H1 (cell line): Measurements from ENCODE around the gene CRYBG1. TPM values are rescaled to one million over a fixed set of nuclear protein-coding genes. Genes with fewer than 3 reads are reported as not detected.

ENCODE experiments used
- CTCF ChIA-PET: fragments of 300-600 bp; sonication (Branson Sonifier 250); formaldehyde crosslinking; loops from one replicate; lab custom pipeline; 2021; ENCODE audit not compliant: partially characterized antibody; lab: Charles Lee
- POLR2A ChIA-PET: fragments of 300-600 bp; sonication (Branson Sonifier 250); formaldehyde crosslinking; loops from one replicate; lab custom pipeline; 2021; ENCODE audit warnings: inconsistent platforms; ENCODE audit not compliant: partially characterized antibody; lab: Charles Lee
- DNase-seq, 2 experiments: peaks; one replicate each; pipeline versions ENCODE4 v3.0.0 to v3.0.0-alpha.2; 2010 to 2022; ENCODE audit warnings: low spot score in 2 of 2, low read depth in 1 of 2, mixed read lengths in 1 of 2
- FAIRE-seq: peaks from 2 replicates; lab custom pipeline; 2011; peaks lifted over from hg19 to GRCh38; lab: Jason Lieb, UNC
- H2AFZ ChIP-seq: 2 replicates; pipeline ENCODE4 v1.8.1; 2012; ENCODE audit warnings: low read length, inconsistent platforms
- H2AK5ac ChIP-seq: 2 replicates; pipeline ENCODE4 v1.6.1; 2013; ENCODE audit warnings: low read depth, low read length
- H2BK120ac ChIP-seq: replicated peaks from 2 replicates; pipeline ENCODE3; 2013; ENCODE audit warnings: low read depth, low read length, inconsistent platforms
- H2BK12ac ChIP-seq: 2 replicates; pipeline ENCODE4 v1.6.1; 2013; ENCODE audit warnings: low read depth, low read length
- H2BK15ac ChIP-seq: 2 replicates; pipeline ENCODE4 v1.6.1; 2013; ENCODE audit warnings: low read length
- H2BK20ac ChIP-seq: 2 replicates; pipeline ENCODE4 v1.6.1; 2013; ENCODE audit warnings: low read length
- H2BK5ac ChIP-seq: 2 replicates; pipeline ENCODE4 v1.6.1; 2013; ENCODE audit warnings: low read depth, low read length
- H3K14ac ChIP-seq: 2 replicates; pipeline ENCODE4 v1.6.1; 2013; ENCODE audit warnings: inconsistent platforms; ENCODE audit not compliant: insufficient read length
- H3K18ac ChIP-seq: 2 replicates; pipeline ENCODE4 v1.6.1; 2013; ENCODE audit warnings: low read length; ENCODE audit errors: extremely low read depth
- H3K23ac ChIP-seq: 2 replicates; pipeline ENCODE4 v1.6.1; 2013; ENCODE audit warnings: inconsistent platforms; ENCODE audit not compliant: insufficient read length
- H3K23me2 ChIP-seq: 2 replicates; pipeline ENCODE4 v1.6.1; 2013; ENCODE audit warnings: low read depth, low read length
- H3K27ac ChIP-seq: 2 replicates; pipeline ENCODE4 v1.6.1; 2011; ENCODE audit warnings: low read depth, low read length, inconsistent platforms
- H3K27me3 ChIP-seq, 4 experiments: replicated peaks in 1 of 4; 1 replicate in 1 of 4; 2 replicates in 3 of 4; pipeline versions ENCODE4 v1.6.1 to v1.8.1; 2011 to 2013; ENCODE audit warnings: low read length in 3 of 4, mild to moderate bottlenecking in 3 of 4, inconsistent platforms in 2 of 4, mixed read lengths in 2 of 4, moderate library complexity in 1 of 4; ENCODE audit not compliant: control insufficient read depth in 3 of 4, insufficient read depth in 3 of 4; ENCODE audit errors: extremely low read depth in 1 of 4
- H3K36me3 ChIP-seq, 4 experiments: 2 replicates each; pipeline versions ENCODE4 v1.6.1 to v1.8.1; 2011 to 2013; ENCODE audit warnings: mild to moderate bottlenecking in 4 of 4, low read length in 3 of 4, moderate library complexity in 2 of 4, control low read depth in 1 of 4, inconsistent platforms in 1 of 4; ENCODE audit not compliant: insufficient read depth in 4 of 4, control insufficient read depth in 2 of 4
- H3K4ac ChIP-seq: replicated peaks from 2 replicates; pipeline ENCODE3; 2013; ENCODE audit warnings: low read length, low read depth, mixed read lengths, inconsistent platforms; ENCODE audit not compliant: insufficient read length
- H3K4me1 ChIP-seq, 4 experiments: replicated peaks in 1 of 4; 1 replicate in 1 of 4; 2 replicates in 3 of 4; pipeline versions ENCODE4 v1.6.1 to v1.8.1; 2011 to 2013; ENCODE audit warnings: low read length in 3 of 4, inconsistent platforms in 2 of 4, mixed read lengths in 1 of 4; ENCODE audit not compliant: insufficient read depth in 4 of 4, control insufficient read depth in 3 of 4
- H3K4me2 ChIP-seq, 2 experiments: 2 replicates each; pipeline versions ENCODE4 v1.6.1 to v1.8.1; 2011 to 2013; ENCODE audit warnings: low read depth in 2 of 2, low read length in 2 of 2, control low read depth in 1 of 2, inconsistent platforms in 1 of 2, mild to moderate bottlenecking in 1 of 2; ENCODE audit not compliant: insufficient read depth in 1 of 2
- H3K4me3 ChIP-seq, 4 experiments: fragments of 200-600, 300-600 bp in 1 of 4; sonication (generic), shearing (Covaris generic), sonication (Bioruptor Twin) in 1 of 4; 2 replicates each; pipeline versions ENCODE4 v1.5.1 to v1.8.1; 2011 to 2016; ENCODE audit warnings: low read length in 4 of 4, low read depth in 3 of 4, control low read depth in 2 of 4, inconsistent platforms in 2 of 4, mild to moderate bottlenecking in 2 of 4, mixed read lengths in 1 of 4, moderate library complexity in 1 of 4; ENCODE audit not compliant: insufficient read depth in 2 of 4; ENCODE audit errors: extremely low read depth in 1 of 4
- H3K56ac ChIP-seq: replicated peaks from 2 replicates; pipeline ENCODE3; 2013; ENCODE audit warnings: low read depth, mild to moderate bottlenecking, mixed read lengths, low read length, inconsistent platforms; ENCODE audit not compliant: insufficient read length
- H3K79me1 ChIP-seq: 2 replicates; pipeline ENCODE4 v1.6.1; 2013; ENCODE audit warnings: low read depth, low read length, control low read depth
- H3K79me2 ChIP-seq, 2 experiments: 2 replicates each; pipeline versions ENCODE4 v1.6.1 to v1.8.1; 2012 to 2013; ENCODE audit warnings: low read length in 2 of 2, mild to moderate bottlenecking in 2 of 2, inconsistent platforms in 1 of 2; ENCODE audit not compliant: insufficient read depth in 2 of 2, control insufficient read depth in 1 of 2
- H3K9ac ChIP-seq, 4 experiments: replicated peaks in 1 of 4; 1 replicate in 1 of 4; 2 replicates in 3 of 4; pipeline versions ENCODE4 v1.6.1 to v1.8.1; 2011 to 2013; ENCODE audit warnings: low read depth in 3 of 4, low read length in 3 of 4, control low read depth in 2 of 4, mild to moderate bottlenecking in 2 of 4, moderate library complexity in 2 of 4, inconsistent platforms in 1 of 4; ENCODE audit errors: extremely low read depth in 1 of 4
- H3K9me3 ChIP-seq, 2 experiments: 2 replicates each; pipeline versions ENCODE4 v1.6.1 to v1.8.1; 2012 to 2013; ENCODE audit warnings: mild to moderate bottlenecking in 2 of 2, moderate library complexity in 2 of 2, control low read depth in 1 of 2, inconsistent platforms in 1 of 2, low read depth in 1 of 2, low read length in 1 of 2, mixed read lengths in 1 of 2; ENCODE audit not compliant: insufficient read depth in 2 of 2
- H4K20me1 ChIP-seq, 2 experiments: replicated peaks in 1 of 2; 2 replicates each; pipeline versions ENCODE3 to v1.8.1; 2011 to 2013; ENCODE audit warnings: inconsistent platforms in 2 of 2, low read length in 2 of 2, mild to moderate bottlenecking in 1 of 2; ENCODE audit not compliant: insufficient read depth in 2 of 2, control insufficient read depth in 1 of 2
- H4K5ac ChIP-seq: 2 replicates; pipeline ENCODE4 v1.6.1; 2013; ENCODE audit warnings: low read length, low read depth, mixed read lengths, inconsistent platforms; ENCODE audit not compliant: insufficient read length
- H4K8ac ChIP-seq: 2 replicates; pipeline ENCODE4 v1.8.0; 2013; ENCODE audit warnings: mild to moderate bottlenecking, moderate library complexity, low read length, inconsistent platforms; ENCODE audit not compliant: insufficient read depth; ENCODE audit errors: extremely low read depth
- H4K91ac ChIP-seq: replicated peaks from 2 replicates; pipeline ENCODE3; 2013; ENCODE audit warnings: low read length, mixed read lengths, inconsistent platforms; ENCODE audit not compliant: insufficient read length
- ATF2 ChIP-seq: IDR thresholded peaks from 2 replicates; pipeline ENCODE4 v1.6.1; 2012; ENCODE audit warnings: low read length, inconsistent platforms
- CTCF ChIP-seq, 3 experiments: IDR thresholded peaks; 1 replicate in 2 of 3; 2 replicates in 1 of 3; pipeline versions ENCODE4 v1.5.1 to v1.6.1; 2011; ENCODE audit warnings: low read length in 3 of 3, mild to moderate bottlenecking in 3 of 3, inconsistent platforms in 2 of 3, low read depth in 1 of 3, moderate library complexity in 1 of 3; ENCODE audit not compliant: insufficient read depth in 1 of 3; ENCODE audit errors: control extremely low read depth in 1 of 3
- HDAC6 ChIP-seq: IDR thresholded peaks from one replicate; pipeline ENCODE4 v1.7.1; 2012; ENCODE audit warnings: low read depth, mild to moderate bottlenecking, inconsistent platforms, low read length, moderate library complexity
- JUN ChIP-seq: IDR thresholded peaks from 2 replicates; pipeline ENCODE4 v1.6.1; 2011; ENCODE audit warnings: low read depth, mild to moderate bottlenecking, improper control_type of control experiment, low read length
- POLR2AphosphoS5 ChIP-seq: IDR thresholded peaks from 2 replicates; pipeline ENCODE4 v1.6.1; 2011; ENCODE audit warnings: low read depth, low read length
- SIX5 ChIP-seq: IDR thresholded peaks from 2 replicates; pipeline ENCODE4 v1.6.1; 2011; ENCODE audit warnings: mild to moderate bottlenecking, low read depth, low read length
- SP2 ChIP-seq: IDR thresholded peaks from 2 replicates; pipeline ENCODE4 v1.6.1; 2012; ENCODE audit warnings: mild to moderate bottlenecking, low read length, inconsistent platforms
- TEAD4 ChIP-seq: IDR thresholded peaks from 2 replicates; pipeline ENCODE4 v1.6.1; 2012; ENCODE audit warnings: low read depth, low read length, inconsistent platforms, mixed read lengths
- USF2 ChIP-seq: IDR thresholded peaks from 2 replicates; pipeline ENCODE4 v1.6.1; 2011; ENCODE audit warnings: low read length, improper control_type of control experiment
- WGBS, 2 experiments: shearing (Covaris generic) in 1 of 2; methylation state at CpG; one replicate each; pipeline versions ENCODE4 v1.1.6 to v1.1.7; 2013 to 2015; ENCODE audit warnings: low lambda C conversion rate in 2 of 2, mixed read lengths in 2 of 2, inconsistent platforms in 1 of 2, low coverage in 1 of 2, missing lambda C conversion rate in 1 of 2; ENCODE audit not compliant: insufficient replicate concordance in 2 of 2, insufficient coverage in 1 of 2, insufficient read length in 1 of 2; ENCODE audit errors: extremely low coverage in 1 of 2, missing lambda C conversion rate in 1 of 2; 5-methylcytosine and 5-hydroxymethylcytosine counted together
- polyA plus RNA-seq, 7 experiments: library from polyadenylated mRNA; depleted of rRNA in 3 of 7; stranded (reverse) in 5 of 7; unstranded in 2 of 7; fragments of >200 nt in 5 of 7; fragments of 200-250 nt in 2 of 7; gene quantifications; 1 replicate in 5 of 7; 2 replicates in 1 of 7; 4 replicates in 1 of 7; pipeline versions ENCODE4 v1.2.1 to v1.2.3, GENCODE V29; 2011 to 2013; ENCODE audit warnings: missing spikeins in 2 of 7, mixed read lengths in 2 of 7
- total RNA-seq: library from RNA; stranded (reverse); fragmentation: NEBNext Ultra II Directional; extraction: Animal tissue kit (Norgen Biotek cat#: 25700); gene quantifications from 2 replicates; pipeline ENCODE4 v1.2.1, GENCODE V29; 2021

Gene CRYBG1
- total and polyA plus RNA-seq, 2 of the 8 experiments (the other 6 are each of a cell fraction or from before 2014, with no cell fraction given) = 2.2 to 11.6 TPM

- Histone ChIP-seq H2AFZ (no peak overlapping the region), H3K56ac (no peak overlapping the region), H2BK20ac (no peak overlapping the region), H3K36me3 (no peaks in the 10 kb centered on the region), H3K79me2 (no peaks in the 10 kb centered on the region), H2AK5ac (no peak overlapping the region), H3K23ac (no peak overlapping the region), H2BK5ac (no peak overlapping the region), H3K4me3 (no peak overlapping the region), H4K5ac (no peak overlapping the region), H4K20me1 (no peaks in the 10 kb centered on the region), H2BK120ac (no peak overlapping the region), H2BK12ac (no peak overlapping the region), H3K9ac (no peak overlapping the region), H3K9me3 (no peaks in the 10 kb centered on the region), H3K14ac (no peak overlapping the region), H3K4ac (no peak overlapping the region), H3K23me2 (no peaks in the 10 kb centered on the region; the same call in 1 of the 2 replicates), H3K18ac (no peak overlapping the region), H3K79me1 (no peaks in the 10 kb centered on the region), H3K4me1 (no peaks in the 10 kb centered on the region), H2BK15ac (no peak overlapping the region), H4K91ac (no peak overlapping the region), H3K27ac (no peak overlapping the region), H4K8ac (no peak overlapping the region), H3K27me3 (no peaks in the 10 kb centered on the region), H3K4me2 (no peak overlapping the region)
- FAIRE-seq (no peak), DNase-seq (no peak)
- ChIA-PET POLR2A (no interaction called here), CTCF (interaction anchor here (1.1 to 1.2 kb wide), 2 partner anchors 36 to 93 kb away, joined by 3 read pairs; no protein-coding TSS in a partner anchor)
- 100% methylated on average over 1 of the region's 1 CpG; no CpG with 5 or more reads in 1 of the 2 experiments for WGBS, 2 experiments
- TF ChIP-seq CTCF (IDR thresholded peaks at IDR 0.05; ENCODE audit: control extremely low read depth in 1 of 3, insufficient read depth in 1 of 3, low read depth in 1 of 3, low read length in 3 of 3) (no peak), JUN (no peak), USF2 (no peak), HDAC6 (no peak), POLR2AphosphoS5 (no peak), SIX5 (no peak), TEAD4 (no peak), ATF2 (no peak), SP2 (no peak)
These were observed 113.3 kb downstream of the CRYBG1 start for GRCh38 chr6:106473812-106474211.
